SU-DHL-6 (cell line): ENCODE data around the gene ARHGEF16.

Experiments used
- EZH2phosphoT487 ChIP-seq: fragments of 200-600 bp; sonication (generic), shearing (Covaris generic); conservative IDR thresholded peaks from 2 replicates; pipeline ENCODE4 v1.6.1; 2018; ENCODE audit warnings: mild to moderate bottlenecking, antibody characterized with exemption, low read length, moderate library complexity, mixed read lengths
- TF ChIP-seq, protein P1 (sequence below): fragments of 200-600 bp; sonication (generic); IDR thresholded peaks from one replicate; pipeline ENCODE4 v1.5.1; 2017; ENCODE audit warnings: antibody characterized with exemption, mild to moderate bottlenecking, low read length, moderate library complexity; ENCODE audit not compliant: insufficient read depth, poor library complexity, severe bottlenecking

DNA sequence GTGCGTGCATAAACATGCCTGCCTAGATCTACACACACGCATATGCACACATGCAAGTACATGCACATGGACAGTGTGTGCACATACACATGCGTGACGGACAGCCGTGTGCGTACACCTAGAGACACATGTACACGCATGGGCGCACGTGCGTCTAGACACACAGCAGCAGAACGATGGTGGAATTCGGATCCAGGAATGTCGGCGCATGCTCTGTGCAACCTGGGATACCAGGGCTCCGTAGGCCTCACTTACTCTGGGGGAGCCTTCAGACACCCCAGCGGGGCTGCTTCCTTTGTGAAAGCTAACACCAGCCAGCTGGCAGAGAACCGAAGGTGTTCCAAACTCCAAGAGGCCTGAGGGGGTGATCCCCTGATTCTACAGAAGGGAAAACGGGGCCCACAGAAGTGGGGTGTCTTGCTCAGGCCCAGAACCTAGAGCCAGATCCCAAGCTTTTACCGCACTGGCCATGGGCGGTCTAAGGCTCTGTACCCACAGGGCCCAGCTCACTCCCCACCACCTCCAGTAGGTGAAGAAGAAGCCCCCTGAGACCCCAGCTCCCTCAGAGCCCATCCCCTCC lies 27.4 kb upstream of the ARHGEF16 start:
- TF ChIP-seq, protein P1, sequence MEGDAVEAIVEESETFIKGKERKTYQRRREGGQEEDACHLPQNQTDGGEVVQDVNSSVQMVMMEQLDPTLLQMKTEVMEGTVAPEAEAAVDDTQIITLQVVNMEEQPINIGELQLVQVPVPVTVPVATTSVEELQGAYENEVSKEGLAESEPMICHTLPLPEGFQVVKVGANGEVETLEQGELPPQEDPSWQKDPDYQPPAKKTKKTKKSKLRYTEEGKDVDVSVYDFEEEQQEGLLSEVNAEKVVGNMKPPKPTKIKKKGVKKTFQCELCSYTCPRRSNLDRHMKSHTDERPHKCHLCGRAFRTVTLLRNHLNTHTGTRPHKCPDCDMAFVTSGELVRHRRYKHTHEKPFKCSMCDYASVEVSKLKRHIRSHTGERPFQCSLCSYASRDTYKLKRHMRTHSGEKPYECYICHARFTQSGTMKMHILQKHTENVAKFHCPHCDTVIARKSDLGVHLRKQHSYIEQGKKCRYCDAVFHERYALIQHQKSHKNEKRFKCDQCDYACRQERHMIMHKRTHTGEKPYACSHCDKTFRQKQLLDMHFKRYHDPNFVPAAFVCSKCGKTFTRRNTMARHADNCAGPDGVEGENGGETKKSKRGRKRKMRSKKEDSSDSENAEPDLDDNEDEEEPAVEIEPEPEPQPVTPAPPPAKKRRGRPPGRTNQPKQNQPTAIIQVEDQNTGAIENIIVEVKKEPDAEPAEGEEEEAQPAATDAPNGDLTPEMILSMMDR: no peak
- no peak for TF ChIP-seq EZH2phosphoT487
